Endothelial cell of umbilical vein (primary cell): ENCODE data around the gene RNF5. TPM values are rescaled to one million over a fixed set of nuclear protein-coding genes. Genes with fewer than 3 reads are reported as not detected.

Experiments
- BruUV-seq: library from RNA; stranded (reverse); fragments of 400-500 nt; replicated peaks from 2 replicates; lab custom pipeline; 2021; lab: Mats Ljungman, UMichigan
- CTCF ChIA-PET: fragments of 300-600, 350-600 bp; sonication (Branson Sonifier 250); formaldehyde crosslinking; loops from one replicate; lab custom pipeline; 2021; ENCODE audit warnings: antibody characterized with exemption, inconsistent platforms; lab: Charles Lee
- POLR2A ChIA-PET: fragments of 300-600, 350-600 bp; sonication (Branson Sonifier 250); formaldehyde crosslinking; loops from one replicate; lab custom pipeline; 2021; ENCODE audit warnings: antibody characterized with exemption, inconsistent platforms; lab: Charles Lee
- DNase-seq: peaks from one replicate; pipeline ENCODE4 v3.0.0-alpha.2; 2011; ENCODE audit warnings: low read depth, low spot score
- FAIRE-seq: peaks from 2 replicates; lab custom pipeline; 2011; peaks lifted over from hg19 to GRCh38; lab: Jason Lieb, UNC
- H2AFZ ChIP-seq: 2 replicates; pipeline ENCODE4 v1.6.0; 2012; ENCODE audit warnings: low read depth, low read length, control low read depth, inconsistent platforms
- H3K27ac ChIP-seq: 2 replicates; pipeline ENCODE4 v1.5.1; 2011; ENCODE audit warnings: low read depth, mild to moderate bottlenecking, control low read depth, low read length, moderate library complexity; ENCODE audit not compliant: insufficient read depth
- H3K27me3 ChIP-seq, 2 experiments: 2 replicates each; pipeline versions ENCODE4 v1.6.0 to v1.6.1; 2011; ENCODE audit warnings: low read length in 2 of 2, mixed read lengths in 1 of 2; ENCODE audit not compliant: control insufficient read depth in 2 of 2, insufficient read depth in 2 of 2
- H3K36me3 ChIP-seq, 2 experiments: 2 replicates in 1 of 2; 3 replicates in 1 of 2; pipeline ENCODE4 v1.5.1; 2011; ENCODE audit warnings: low read length in 2 of 2, mild to moderate bottlenecking in 1 of 2, moderate library complexity in 1 of 2; ENCODE audit not compliant: control insufficient read depth in 2 of 2, insufficient read depth in 2 of 2; ENCODE audit errors: extremely low read depth in 1 of 2
- H3K4me1 ChIP-seq: 3 replicates; pipeline ENCODE4 v1.5.1; 2011; ENCODE audit warnings: mild to moderate bottlenecking, low read length; ENCODE audit not compliant: control insufficient read depth, insufficient read depth; ENCODE audit errors: extremely low read depth
- H3K4me2 ChIP-seq: 2 replicates; pipeline ENCODE4 v1.6.1; 2011; ENCODE audit warnings: low read length, control low read depth, mixed read lengths; ENCODE audit not compliant: insufficient read depth
- H3K4me3 ChIP-seq, 3 experiments: fragments of 200-600 bp in 1 of 3; sonication (generic), shearing (Covaris generic) in 1 of 3; replicated peaks in 1 of 3; 2 replicates each; pipeline ENCODE4 v1.5.1; 2011 to 2016; ENCODE audit warnings: control low read depth in 3 of 3, low read length in 3 of 3, mild to moderate bottlenecking in 2 of 3, inconsistent platforms in 1 of 3, low read depth in 1 of 3, moderate library complexity in 1 of 3; ENCODE audit not compliant: insufficient read depth in 1 of 3
- H3K79me2 ChIP-seq: 2 replicates; pipeline ENCODE4 v1.6.0; 2012; ENCODE audit warnings: low read length, inconsistent platforms; ENCODE audit not compliant: control insufficient read depth, insufficient read depth
- H3K9ac ChIP-seq: replicated peaks from 2 replicates; pipeline ENCODE3; 2011; ENCODE audit warnings: low read length, control low read depth; ENCODE audit not compliant: insufficient read depth; ENCODE audit errors: extremely low read depth
- H3K9me1 ChIP-seq: replicated peaks from 3 replicates; pipeline ENCODE4 v1.6.0; 2011; ENCODE audit warnings: mild to moderate bottlenecking, low read length; ENCODE audit not compliant: control insufficient read depth, insufficient read depth; ENCODE audit errors: extremely low read depth
- H3K9me3 ChIP-seq: replicated peaks from 2 replicates; pipeline ENCODE4 v1.5.1; 2012; ENCODE audit warnings: low read length, inconsistent platforms; ENCODE audit not compliant: control insufficient read depth, insufficient read depth
- H4K20me1 ChIP-seq: replicated peaks from 2 replicates; pipeline ENCODE3; 2011; ENCODE audit warnings: mild to moderate bottlenecking, low read length; ENCODE audit not compliant: control insufficient read depth, insufficient read depth; ENCODE audit errors: extremely low read depth
- EZH2 ChIP-seq: IDR thresholded peaks from 2 replicates; pipeline ENCODE4 v1.6.1; 2012; ENCODE audit warnings: borderline replicate concordance, low read depth, mild to moderate bottlenecking, moderate library complexity, low read length, inconsistent platforms; ENCODE audit not compliant: severe bottlenecking
- POLR2A ChIP-seq: IDR thresholded peaks from 2 replicates; pipeline ENCODE4 v1.6.1; 2012; ENCODE audit warnings: low read depth, mild to moderate bottlenecking, control low read depth, low read length
- POLR2AphosphoS5 ChIP-seq: IDR thresholded peaks from 2 replicates; pipeline ENCODE4 v1.6.1; 2012; ENCODE audit warnings: low read depth, mild to moderate bottlenecking, control low read depth, low read length, moderate library complexity; ENCODE audit not compliant: insufficient read depth
- dilution Hi-C: fragments of 300-500 bp; cut with MboI; formaldehyde crosslinking; loops from one replicate; pipeline ENCODE4 v1.15.0; 2019; ENCODE audit warnings: low sequenced_read_pairs; ENCODE audit not compliant: extremely low pct_ligation_motif_present
- intact Hi-C: fragments of 100-400 bp; cut with micrococcal nuclease; formaldehyde crosslinking; loops from one replicate; pipeline ENCODE4 v1.10.0; 2022
- polyA plus RNA-seq, 4 experiments: library from polyadenylated mRNA; depleted of rRNA in 3 of 4; stranded (reverse) in 3 of 4; unstranded in 1 of 4; fragments of >200 nt; gene quantifications; 2 replicates each; pipeline versions ENCODE4 v1.2.1 to v1.2.3, GENCODE V29; 2011 to 2012; ENCODE audit warnings: missing spikeins in 1 of 4
- total RNA-seq: library from RNA; stranded (reverse); gene quantifications from 2 replicates; pipeline ENCODE4 v1.2.3, GENCODE V29; 2021

Gene RNF5
- total and polyA plus RNA-seq, 2 donors (not counting 3 experiments of a cell fraction or from before 2014, with no cell fraction given), result 49.2 to 100 TPM

DNA sequence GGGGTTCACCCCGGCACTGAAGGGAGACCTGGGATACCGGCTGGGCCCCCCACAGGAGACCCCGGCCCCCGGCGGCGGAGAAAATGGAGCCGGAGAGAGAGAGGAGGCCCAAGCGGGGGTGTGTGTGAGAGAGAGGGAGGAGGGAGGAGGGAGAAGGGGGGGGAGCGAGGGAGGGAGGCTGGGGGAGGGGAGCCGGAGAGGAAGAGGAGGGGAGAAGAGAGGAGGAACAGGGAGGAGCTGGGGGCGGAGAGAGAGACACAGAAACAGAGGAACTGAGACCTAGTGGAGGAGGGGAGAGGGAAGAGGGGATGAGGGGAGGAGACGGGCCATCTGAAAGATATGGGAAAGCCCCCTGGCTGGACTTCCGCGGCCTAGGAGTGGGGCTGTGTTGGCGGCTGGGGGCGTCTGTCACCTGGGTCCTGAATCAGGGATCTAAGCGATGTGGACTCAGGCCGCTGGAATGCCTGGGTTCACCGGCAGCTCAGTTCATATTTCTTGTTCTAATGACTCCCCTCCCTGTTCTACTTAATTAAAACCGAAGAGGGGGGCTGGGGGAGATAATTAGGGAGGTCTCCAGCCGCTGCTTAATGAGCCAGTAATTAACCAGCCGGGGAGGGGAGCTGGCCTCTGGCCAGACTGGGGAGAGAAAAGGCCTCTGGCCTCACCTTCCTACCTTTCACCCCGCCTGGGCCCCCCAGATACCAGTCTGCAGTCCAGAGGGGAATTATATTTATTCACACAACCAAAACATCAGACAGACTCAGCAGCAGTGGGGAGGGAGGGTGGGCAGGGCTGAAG, 12.0 kb downstream of the RNF5 start, which contains the start of gene PBX2:
PBX2 (minus strand) TSS at position 149 of the 798 bp plus-strand sequence. CDS start 287 bp downstream, outside the sequence.
- Histone ChIP-seq H3K9me3 (no peaks in the 10 kb centered on the region), H3K27ac (peak within 1 kb of the TSS; percentile 83), H3K9me1 (no peaks in the 10 kb centered on the region), H4K20me1 (no peaks in the 10 kb centered on the region), H3K9ac (peak within 1 kb of the TSS; percentile 80), H3K4me2 (peak within 1 kb of the TSS; percentile 89), H3K4me3 (peak within 1 kb of the TSS; percentile 32 to 83 (median 73)), H3K79me2 (peaks cover 23% of the 10 kb centered on the region), H2AFZ (no peak within 1 kb of the TSS), H3K27me3 (no peaks in the 10 kb centered on the region), H3K4me1 (peaks cover 47% of the 10 kb centered on the region), H3K36me3 (peaks cover 0 to 16% of the 10 kb centered on the region in 2 experiments)
- intact Hi-C loops, result loop anchor here (1.0 to 10.0 kb wide), 4 partner anchors 12 to 525 kb away; partner anchors contain the start of genes ATF6B, C6orf47, CSNK2B and GPANK1
- TSS peak; percentile 67 for BruUV-seq
- POLR2A ChIA-PET, result interaction anchor here (0.6 to 1.0 kb wide), 2 partner anchors 13 to 511 kb away, joined by 3 to 5 read pairs; no protein-coding TSS in a partner anchor
- dilution Hi-C loops, result no loop called here
- peak; percentile 93 for DNase-seq
- CTCF ChIA-PET, result interaction anchor here (0.6 to 1.8 kb wide), 6 partner anchors 13 to 96 kb away, joined by 3 to 6 read pairs (median 4); partner anchors contain the start of genes ATF6B and FKBPL
- FAIRE-seq, result peak; percentile 92
- peak; percentile 53 for TF ChIP-seq POLR2A
- no peak for TF ChIP-seq EZH2
- TF ChIP-seq POLR2AphosphoS5, result peak; percentile 57

DNA sequence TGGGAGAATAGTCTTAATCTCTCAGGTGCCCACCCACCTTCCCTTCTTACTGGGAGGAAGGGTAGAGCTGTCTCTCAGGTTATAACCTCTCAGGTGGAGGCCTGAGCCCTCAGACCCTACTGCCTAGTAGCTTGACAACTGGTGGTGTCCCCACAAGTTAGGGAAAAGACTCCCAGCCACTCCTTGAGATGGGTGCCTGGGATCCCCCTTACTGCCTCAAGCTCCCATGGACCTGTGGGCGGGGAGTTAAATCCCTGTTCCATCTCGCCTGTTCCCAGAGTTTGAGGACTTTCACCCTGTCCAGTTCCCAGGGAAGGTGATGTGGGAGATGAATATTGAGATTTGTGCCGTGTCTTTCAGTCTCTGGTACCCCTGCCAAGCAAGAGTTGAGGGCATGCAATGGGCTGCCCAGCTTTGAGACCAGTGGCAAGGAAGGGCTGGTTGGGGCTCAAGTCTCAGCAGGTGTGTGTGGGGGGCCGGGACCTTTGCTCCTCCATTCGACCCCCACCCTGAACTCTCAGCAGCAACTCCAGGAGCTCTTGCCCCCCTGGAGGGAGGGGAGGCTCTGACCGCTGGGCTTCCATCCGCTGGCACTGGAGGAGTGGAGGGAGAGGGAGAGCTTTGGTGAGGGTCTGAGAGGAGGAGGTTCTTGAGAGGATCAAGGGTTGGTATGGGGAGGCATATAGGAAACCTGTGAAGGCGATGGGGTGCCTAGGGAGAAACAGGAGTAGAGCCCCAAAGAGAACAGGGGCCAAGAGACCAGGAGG, 12.9 kb downstream of the RNF5 start:
- DNase-seq (no peak), FAIRE-seq (peak; percentile 4)
- peaks cover 23% of the 10 kb centered on the region for H3K79me2 ChIP-seq
- H3K4me1 ChIP-seq, result peaks cover 48% of the 10 kb centered on the region
- no peak overlapping the region for H3K9ac ChIP-seq
- H2AFZ ChIP-seq, result no peak overlapping the region
- H3K36me3 ChIP-seq, result peaks cover 0 to 14% of the 10 kb centered on the region in 2 experiments
- dilution Hi-C loops, result no loop called here
- no peak overlapping the region for H3K27ac ChIP-seq
- TF ChIP-seq POLR2A, result peak; percentile 4
- TF ChIP-seq POLR2AphosphoS5, result no peak
- CTCF ChIA-PET, result interaction anchor here (0.6 to 1.8 kb wide), 4 partner anchors 14 to 72 kb away, joined by 3 to 6 read pairs (median 5); partner anchors contain the start of gene ATF6B
- BruUV-seq, result no TSS peak
- H3K9me1 ChIP-seq, result no peaks in the 10 kb centered on the region
- no peaks in the 10 kb centered on the region for H4K20me1 ChIP-seq
- no peaks in the 10 kb centered on the region for H3K9me3 ChIP-seq
- no peak overlapping the region for H3K4me2 ChIP-seq
- intact Hi-C loops, result loop anchor here (1.0 to 10.0 kb wide), 4 partner anchors 13 to 526 kb away; partner anchors contain the start of genes ATF6B, C6orf47, CSNK2B and GPANK1
- H3K4me3 ChIP-seq, result no peak overlapping the region
- no peaks in the 10 kb centered on the region for H3K27me3 ChIP-seq
- POLR2A ChIA-PET, result interaction anchor here (1.0 kb wide), 1 partner anchor 14 kb away, joined by 5 read pairs; no protein-coding TSS in a partner anchor
